H1 (cell line): ENCODE results near the gene BARX2. TPM values are rescaled to one million over a fixed set of nuclear protein-coding genes. Genes with fewer than 3 reads are reported as not detected.

Source experiments
- EZH2 ChIP-seq: fragments of 200-600 bp; sonication (generic); IDR thresholded peaks from 2 replicates; pipeline ENCODE4 v1.7.1; 2012; ENCODE audit warnings: low read depth, mild to moderate bottlenecking, moderate library complexity, low read length, inconsistent platforms; ENCODE audit not compliant: severe bottlenecking
- SIN3A ChIP-seq, 2 experiments: IDR thresholded peaks in 1 of 2; conservative IDR thresholded peaks in 1 of 2; 2 replicates each; pipeline ENCODE4 v1.6.1; 2011 to 2012; ENCODE audit warnings: low read length in 2 of 2, improper control_type of control experiment in 1 of 2, low read depth in 1 of 2, mild to moderate bottlenecking in 1 of 2
- polyA plus RNA-seq, 7 experiments: library from polyadenylated mRNA; depleted of rRNA in 3 of 7; stranded (reverse) in 5 of 7; unstranded in 2 of 7; fragments of >200 nt in 5 of 7; fragments of 200-250 nt in 2 of 7; gene quantifications; 1 replicate in 5 of 7; 2 replicates in 1 of 7; 4 replicates in 1 of 7; pipeline versions ENCODE4 v1.2.1 to v1.2.3, GENCODE V29; 2011 to 2013; ENCODE audit warnings: missing spikeins in 2 of 7, mixed read lengths in 2 of 7
- total RNA-seq: library from RNA; stranded (reverse); fragmentation: NEBNext Ultra II Directional; extraction: Animal tissue kit (Norgen Biotek cat#: 25700); gene quantifications from 2 replicates; pipeline ENCODE4 v1.2.1, GENCODE V29; 2021
- TF ChIP-seq, protein P1 (sequence below), 3 experiments: IDR thresholded peaks; 1 replicate in 2 of 3; 2 replicates in 1 of 3; pipeline versions ENCODE4 v1.5.1 to v1.6.1; 2011; ENCODE audit warnings: low read length in 3 of 3, mild to moderate bottlenecking in 3 of 3, inconsistent platforms in 2 of 3, low read depth in 1 of 3, moderate library complexity in 1 of 3; ENCODE audit not compliant: insufficient read depth in 1 of 3; ENCODE audit errors: control extremely low read depth in 1 of 3
- TF ChIP-seq, protein P2 (sequence below): IDR thresholded peaks from 2 replicates; pipeline ENCODE4 v1.6.1; 2011; ENCODE audit warnings: low read depth, mild to moderate bottlenecking, low read length; ENCODE audit not compliant: insufficient read depth
- TF ChIP-seq, protein P3 (sequence below): fragments of 300-600 bp; sonication (generic); IDR thresholded peaks from 2 replicates; pipeline ENCODE4 v1.7.1; 2012; ENCODE audit warnings: low read length, moderate library complexity, mild to moderate bottlenecking, inconsistent platforms; ENCODE audit not compliant: insufficient replicate concordance

The BARX2 gene
- total and polyA plus RNA-seq, 2 of the 8 experiments (the other 6 are each of a cell fraction or from before 2014, with no cell fraction given): not detected

DNA sequence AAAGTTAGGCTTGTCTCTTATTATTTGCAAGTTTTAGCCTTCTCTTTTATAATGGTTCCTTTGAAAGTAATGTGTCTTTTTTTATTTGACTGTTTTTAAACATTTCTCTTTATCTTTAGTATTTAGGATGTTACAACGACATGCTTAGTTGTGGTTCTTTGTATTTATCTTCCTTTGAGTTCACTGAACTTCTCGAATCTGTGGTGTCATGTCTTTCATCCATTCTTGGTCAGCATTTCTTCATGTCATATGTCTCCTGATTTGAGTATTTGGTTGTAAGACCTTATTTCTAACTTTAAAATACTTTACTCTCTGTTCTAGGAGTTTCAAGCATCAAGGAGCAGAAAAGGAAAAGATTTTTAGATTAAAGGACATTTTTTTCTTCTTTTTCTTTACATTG is 15.9 kb upstream of the BARX2 start (continued):
- TF ChIP-seq, protein P1, sequence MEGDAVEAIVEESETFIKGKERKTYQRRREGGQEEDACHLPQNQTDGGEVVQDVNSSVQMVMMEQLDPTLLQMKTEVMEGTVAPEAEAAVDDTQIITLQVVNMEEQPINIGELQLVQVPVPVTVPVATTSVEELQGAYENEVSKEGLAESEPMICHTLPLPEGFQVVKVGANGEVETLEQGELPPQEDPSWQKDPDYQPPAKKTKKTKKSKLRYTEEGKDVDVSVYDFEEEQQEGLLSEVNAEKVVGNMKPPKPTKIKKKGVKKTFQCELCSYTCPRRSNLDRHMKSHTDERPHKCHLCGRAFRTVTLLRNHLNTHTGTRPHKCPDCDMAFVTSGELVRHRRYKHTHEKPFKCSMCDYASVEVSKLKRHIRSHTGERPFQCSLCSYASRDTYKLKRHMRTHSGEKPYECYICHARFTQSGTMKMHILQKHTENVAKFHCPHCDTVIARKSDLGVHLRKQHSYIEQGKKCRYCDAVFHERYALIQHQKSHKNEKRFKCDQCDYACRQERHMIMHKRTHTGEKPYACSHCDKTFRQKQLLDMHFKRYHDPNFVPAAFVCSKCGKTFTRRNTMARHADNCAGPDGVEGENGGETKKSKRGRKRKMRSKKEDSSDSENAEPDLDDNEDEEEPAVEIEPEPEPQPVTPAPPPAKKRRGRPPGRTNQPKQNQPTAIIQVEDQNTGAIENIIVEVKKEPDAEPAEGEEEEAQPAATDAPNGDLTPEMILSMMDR (IDR thresholded peaks at IDR 0.05; ENCODE audit: control extremely low read depth in 1 of 3, insufficient read depth in 1 of 3, low read depth in 1 of 3, low read length in 3 of 3): no peak
- no peak for TF ChIP-seq EZH2
- no peak for TF ChIP-seq SIN3A (conservative IDR thresholded peaks at IDR 0.05 in 1 of 2, IDR thresholded peaks at IDR 0.05 in 1 of 2; ENCODE audit: low read depth in 1 of 2, low read length in 2 of 2)
- TF ChIP-seq, protein P2, sequence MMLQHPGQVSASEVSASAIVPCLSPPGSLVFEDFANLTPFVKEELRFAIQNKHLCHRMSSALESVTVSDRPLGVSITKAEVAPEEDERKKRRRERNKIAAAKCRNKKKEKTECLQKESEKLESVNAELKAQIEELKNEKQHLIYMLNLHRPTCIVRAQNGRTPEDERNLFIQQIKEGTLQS: no peak
- TF ChIP-seq, protein P3, sequence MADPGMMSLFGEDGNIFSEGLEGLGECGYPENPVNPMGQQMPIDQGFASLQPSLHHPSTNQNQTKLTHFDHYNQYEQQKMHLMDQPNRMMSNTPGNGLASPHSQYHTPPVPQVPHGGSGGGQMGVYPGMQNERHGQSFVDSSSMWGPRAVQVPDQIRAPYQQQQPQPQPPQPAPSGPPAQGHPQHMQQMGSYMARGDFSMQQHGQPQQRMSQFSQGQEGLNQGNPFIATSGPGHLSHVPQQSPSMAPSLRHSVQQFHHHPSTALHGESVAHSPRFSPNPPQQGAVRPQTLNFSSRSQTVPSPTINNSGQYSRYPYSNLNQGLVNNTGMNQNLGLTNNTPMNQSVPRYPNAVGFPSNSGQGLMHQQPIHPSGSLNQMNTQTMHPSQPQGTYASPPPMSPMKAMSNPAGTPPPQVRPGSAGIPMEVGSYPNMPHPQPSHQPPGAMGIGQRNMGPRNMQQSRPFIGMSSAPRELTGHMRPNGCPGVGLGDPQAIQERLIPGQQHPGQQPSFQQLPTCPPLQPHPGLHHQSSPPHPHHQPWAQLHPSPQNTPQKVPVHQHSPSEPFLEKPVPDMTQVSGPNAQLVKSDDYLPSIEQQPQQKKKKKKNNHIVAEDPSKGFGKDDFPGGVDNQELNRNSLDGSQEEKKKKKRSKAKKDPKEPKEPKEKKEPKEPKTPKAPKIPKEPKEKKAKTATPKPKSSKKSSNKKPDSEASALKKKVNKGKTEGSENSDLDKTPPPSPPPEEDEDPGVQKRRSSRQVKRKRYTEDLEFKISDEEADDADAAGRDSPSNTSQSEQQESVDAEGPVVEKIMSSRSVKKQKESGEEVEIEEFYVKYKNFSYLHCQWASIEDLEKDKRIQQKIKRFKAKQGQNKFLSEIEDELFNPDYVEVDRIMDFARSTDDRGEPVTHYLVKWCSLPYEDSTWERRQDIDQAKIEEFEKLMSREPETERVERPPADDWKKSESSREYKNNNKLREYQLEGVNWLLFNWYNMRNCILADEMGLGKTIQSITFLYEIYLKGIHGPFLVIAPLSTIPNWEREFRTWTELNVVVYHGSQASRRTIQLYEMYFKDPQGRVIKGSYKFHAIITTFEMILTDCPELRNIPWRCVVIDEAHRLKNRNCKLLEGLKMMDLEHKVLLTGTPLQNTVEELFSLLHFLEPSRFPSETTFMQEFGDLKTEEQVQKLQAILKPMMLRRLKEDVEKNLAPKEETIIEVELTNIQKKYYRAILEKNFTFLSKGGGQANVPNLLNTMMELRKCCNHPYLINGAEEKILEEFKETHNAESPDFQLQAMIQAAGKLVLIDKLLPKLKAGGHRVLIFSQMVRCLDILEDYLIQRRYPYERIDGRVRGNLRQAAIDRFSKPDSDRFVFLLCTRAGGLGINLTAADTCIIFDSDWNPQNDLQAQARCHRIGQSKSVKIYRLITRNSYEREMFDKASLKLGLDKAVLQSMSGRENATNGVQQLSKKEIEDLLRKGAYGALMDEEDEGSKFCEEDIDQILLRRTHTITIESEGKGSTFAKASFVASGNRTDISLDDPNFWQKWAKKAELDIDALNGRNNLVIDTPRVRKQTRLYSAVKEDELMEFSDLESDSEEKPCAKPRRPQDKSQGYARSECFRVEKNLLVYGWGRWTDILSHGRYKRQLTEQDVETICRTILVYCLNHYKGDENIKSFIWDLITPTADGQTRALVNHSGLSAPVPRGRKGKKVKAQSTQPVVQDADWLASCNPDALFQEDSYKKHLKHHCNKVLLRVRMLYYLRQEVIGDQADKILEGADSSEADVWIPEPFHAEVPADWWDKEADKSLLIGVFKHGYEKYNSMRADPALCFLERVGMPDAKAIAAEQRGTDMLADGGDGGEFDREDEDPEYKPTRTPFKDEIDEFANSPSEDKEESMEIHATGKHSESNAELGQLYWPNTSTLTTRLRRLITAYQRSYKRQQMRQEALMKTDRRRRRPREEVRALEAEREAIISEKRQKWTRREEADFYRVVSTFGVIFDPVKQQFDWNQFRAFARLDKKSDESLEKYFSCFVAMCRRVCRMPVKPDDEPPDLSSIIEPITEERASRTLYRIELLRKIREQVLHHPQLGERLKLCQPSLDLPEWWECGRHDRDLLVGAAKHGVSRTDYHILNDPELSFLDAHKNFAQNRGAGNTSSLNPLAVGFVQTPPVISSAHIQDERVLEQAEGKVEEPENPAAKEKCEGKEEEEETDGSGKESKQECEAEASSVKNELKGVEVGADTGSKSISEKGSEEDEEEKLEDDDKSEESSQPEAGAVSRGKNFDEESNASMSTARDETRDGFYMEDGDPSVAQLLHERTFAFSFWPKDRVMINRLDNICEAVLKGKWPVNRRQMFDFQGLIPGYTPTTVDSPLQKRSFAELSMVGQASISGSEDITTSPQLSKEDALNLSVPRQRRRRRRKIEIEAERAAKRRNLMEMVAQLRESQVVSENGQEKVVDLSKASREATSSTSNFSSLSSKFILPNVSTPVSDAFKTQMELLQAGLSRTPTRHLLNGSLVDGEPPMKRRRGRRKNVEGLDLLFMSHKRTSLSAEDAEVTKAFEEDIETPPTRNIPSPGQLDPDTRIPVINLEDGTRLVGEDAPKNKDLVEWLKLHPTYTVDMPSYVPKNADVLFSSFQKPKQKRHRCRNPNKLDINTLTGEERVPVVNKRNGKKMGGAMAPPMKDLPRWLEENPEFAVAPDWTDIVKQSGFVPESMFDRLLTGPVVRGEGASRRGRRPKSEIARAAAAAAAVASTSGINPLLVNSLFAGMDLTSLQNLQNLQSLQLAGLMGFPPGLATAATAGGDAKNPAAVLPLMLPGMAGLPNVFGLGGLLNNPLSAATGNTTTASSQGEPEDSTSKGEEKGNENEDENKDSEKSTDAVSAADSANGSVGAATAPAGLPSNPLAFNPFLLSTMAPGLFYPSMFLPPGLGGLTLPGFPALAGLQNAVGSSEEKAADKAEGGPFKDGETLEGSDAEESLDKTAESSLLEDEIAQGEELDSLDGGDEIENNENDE: no peak
